Stimulated activated CD8-positive, alpha-beta memory T cell treated with anti-CD3 and anti-CD28 coated beads, Interleukin-7, amount 100 ng/mL, for 24 hours (primary cell): ENCODE measurements around the gene DZIP1.
"Not testable (repeated sequence)": the region's sequence is repeated elsewhere in the genome, so short reads cannot be mapped to it uniquely, and the experiment has no call there.

Experiments
- DNase-seq: peaks from one replicate; pipeline ENCODE4 v3.0.0-alpha.2; 2020; ENCODE audit warnings: low read depth

DZIP1 gene

GRCh38 chr13:95603887-95604555, 40.5 kb downstream of the DZIP1 start:
- DNase-seq: no peak

- no peak for DNase-seq
These were observed 42.6 kb downstream of the DZIP1 start for GRCh38 chr13:95601906-95602305.

GRCh38 chr13:95601216-95601615, 43.3 kb downstream of the DZIP1 start:
- no peak for DNase-seq

GRCh38 chr13:95596701-95597100, 47.8 kb downstream of the DZIP1 start:
- no peak for DNase-seq

- DNase-seq: no peak
These were observed 51.0 kb downstream of the DZIP1 start for GRCh38 chr13:95593462-95593861.

GRCh38 chr13:95588721-95589120, 55.8 kb downstream of the DZIP1 start:
- DNase-seq: no peak

GRCh38 chr13:95588134-95588533, 56.4 kb downstream of the DZIP1 start:
- DNase-seq: no peak

- DNase-seq: no peak
These were observed 58.6 kb downstream of the DZIP1 start for GRCh38 chr13:95585867-95586266.

- DNase-seq: no peak
These were observed 65.2 kb downstream of the DZIP1 start for GRCh38 chr13:95579303-95579702.

GRCh38 chr13:95573221-95573620, 71.3 kb downstream of the DZIP1 start:
- no peak for DNase-seq

- no peak for DNase-seq
These were observed 72.6 kb downstream of the DZIP1 start for GRCh38 chr13:95571941-95572340.

- no peak for DNase-seq
These were observed 74.5 kb downstream of the DZIP1 start for GRCh38 chr13:95570016-95570415.

- DNase-seq: no peak
These were observed 76.4 kb downstream of the DZIP1 start for GRCh38 chr13:95568131-95568530.

- DNase-seq: not testable (repeated sequence)
These were observed 78.7 kb downstream of the DZIP1 start for GRCh38 chr13:95565758-95566157.

- DNase-seq: no peak
These were observed 79.7 kb downstream of the DZIP1 start for GRCh38 chr13:95564733-95565291.

GRCh38 chr13:95564091-95564490, 80.4 kb downstream of the DZIP1 start:
- DNase-seq: no peak

- DNase-seq: no peak
These were observed 84.1 kb downstream of the DZIP1 start for GRCh38 chr13:95560387-95560786.

- DNase-seq: no peak
These were observed 85.4 kb downstream of the DZIP1 start for GRCh38 chr13:95559100-95559499.

- no peak for DNase-seq
These were observed 87.5 kb downstream of the DZIP1 start for GRCh38 chr13:95557013-95557412.

GRCh38 chr13:95553581-95554385, 90.7 kb downstream of the DZIP1 start:
- no peak for DNase-seq

GRCh38 chr13:95552539-95553441, 91.7 kb downstream of the DZIP1 start, which contains the start of gene CLDN10:
Gene CLDN10, plus strand, starts transcription at chr13:95552720. Its CDS starts 34 bp downstream, at chr13:95552754.
- DNase-seq: no peak

GRCh38 chr13:95552208-95552538, 92.3 kb downstream of the DZIP1 start:
- DNase-seq: no peak
